ENCODE data around the gene RHEB. TPM values are rescaled to one million over a fixed set of nuclear protein-coding genes. Genes with fewer than 3 reads are reported as not detected.

Gene RHEB
- polyA plus RNA-seq, 1 of the 3 experiments (the other 2 are of a cell fraction): 87.3 TPM

DNA sequence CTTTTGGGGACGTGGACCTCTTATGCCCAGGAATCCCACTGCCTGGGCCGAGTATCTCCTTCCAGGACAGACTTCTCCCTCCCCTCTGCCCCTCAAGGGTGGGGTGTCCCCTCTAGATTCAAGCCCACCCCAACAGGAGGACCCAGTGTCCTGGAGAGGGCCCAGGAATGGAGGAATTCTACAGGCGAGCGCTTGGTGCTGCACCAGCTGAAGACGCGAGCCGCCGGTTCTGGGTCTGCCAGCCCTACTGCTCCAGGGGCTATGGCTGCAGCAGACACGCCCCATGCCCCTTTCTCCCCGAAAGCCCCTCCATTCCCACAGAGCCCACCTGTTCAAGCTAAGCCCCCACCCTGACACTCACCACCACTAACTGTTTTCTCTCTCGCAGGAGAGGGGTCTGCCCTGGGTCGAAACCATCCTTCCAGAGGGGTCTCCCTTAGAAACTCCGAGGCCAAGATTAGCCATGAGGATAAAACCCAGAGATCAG is 88.4 kb downstream of the RHEB start:
- no peak overlapping the region for H3K4me3 ChIP-seq (ENCODE audit: low read depth in 2 of 2, low read length in 1 of 2)
- TF ChIP-seq, protein P1, sequence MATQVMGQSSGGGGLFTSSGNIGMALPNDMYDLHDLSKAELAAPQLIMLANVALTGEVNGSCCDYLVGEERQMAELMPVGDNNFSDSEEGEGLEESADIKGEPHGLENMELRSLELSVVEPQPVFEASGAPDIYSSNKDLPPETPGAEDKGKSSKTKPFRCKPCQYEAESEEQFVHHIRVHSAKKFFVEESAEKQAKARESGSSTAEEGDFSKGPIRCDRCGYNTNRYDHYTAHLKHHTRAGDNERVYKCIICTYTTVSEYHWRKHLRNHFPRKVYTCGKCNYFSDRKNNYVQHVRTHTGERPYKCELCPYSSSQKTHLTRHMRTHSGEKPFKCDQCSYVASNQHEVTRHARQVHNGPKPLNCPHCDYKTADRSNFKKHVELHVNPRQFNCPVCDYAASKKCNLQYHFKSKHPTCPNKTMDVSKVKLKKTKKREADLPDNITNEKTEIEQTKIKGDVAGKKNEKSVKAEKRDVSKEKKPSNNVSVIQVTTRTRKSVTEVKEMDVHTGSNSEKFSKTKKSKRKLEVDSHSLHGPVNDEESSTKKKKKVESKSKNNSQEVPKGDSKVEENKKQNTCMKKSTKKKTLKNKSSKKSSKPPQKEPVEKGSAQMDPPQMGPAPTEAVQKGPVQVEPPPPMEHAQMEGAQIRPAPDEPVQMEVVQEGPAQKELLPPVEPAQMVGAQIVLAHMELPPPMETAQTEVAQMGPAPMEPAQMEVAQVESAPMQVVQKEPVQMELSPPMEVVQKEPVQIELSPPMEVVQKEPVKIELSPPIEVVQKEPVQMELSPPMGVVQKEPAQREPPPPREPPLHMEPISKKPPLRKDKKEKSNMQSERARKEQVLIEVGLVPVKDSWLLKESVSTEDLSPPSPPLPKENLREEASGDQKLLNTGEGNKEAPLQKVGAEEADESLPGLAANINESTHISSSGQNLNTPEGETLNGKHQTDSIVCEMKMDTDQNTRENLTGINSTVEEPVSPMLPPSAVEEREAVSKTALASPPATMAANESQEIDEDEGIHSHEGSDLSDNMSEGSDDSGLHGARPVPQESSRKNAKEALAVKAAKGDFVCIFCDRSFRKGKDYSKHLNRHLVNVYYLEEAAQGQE (IDR thresholded peaks at IDR 0.05; ENCODE audit: low read depth, low read length): no peak
- TF ChIP-seq RXRA (IDR thresholded peaks at IDR 0.05; ENCODE audit: borderline replicate concordance, low read depth): no peak
- H3K9ac ChIP-seq: no peak overlapping the region
- H3K27ac ChIP-seq (ENCODE audit: low read depth in 2 of 2, low read length in 1 of 2): no peak overlapping the region
- peaks cover 8 to 17% of the 10 kb centered on the region in 2 experiments; a peak in 1 of 4 replicates for H3K4me1 ChIP-seq (ENCODE audit: control insufficient read depth in 1 of 2, insufficient read depth in 2 of 2, low read depth in 1 of 2, low read length in 1 of 2)
- H3K4me2 ChIP-seq: no peak overlapping the region
- DNase-seq: no peak
- no peaks in the 10 kb centered on the region for H3K9me3 ChIP-seq
- no peaks in the 10 kb centered on the region for H3K9me2 ChIP-seq
- WGBS (ENCODE audit: low lambda C conversion rate): 68% methylated on average over 9 of the region's 13 CpGs
- POLR2A ChIA-PET: no interaction called here
- no peak overlapping the region for H2AFZ ChIP-seq (ENCODE audit: low read depth)
- H3K79me2 ChIP-seq (ENCODE audit: insufficient read depth): no peaks in the 10 kb centered on the region
- H3F3A ChIP-seq (replicated peaks; ENCODE audit: insufficient read depth): no peaks in the 10 kb centered on the region
- H3K27me3 ChIP-seq (ENCODE audit: insufficient read depth): no peaks in the 10 kb centered on the region
- H3K36me3 ChIP-seq (replicated peaks in 1 of 2; ENCODE audit: control insufficient read depth in 1 of 2, insufficient read depth in 2 of 2, low read length in 1 of 2): no peaks in the 10 kb centered on the region
- CTCF ChIA-PET: interaction anchor here (1.9 to 2.2 kb wide), 2 partner anchors 18 to 116 kb away, joined by 5 to 8 read pairs; no protein-coding TSS in a partner anchor
- no peaks in the 10 kb centered on the region for H4K20me1 ChIP-seq (ENCODE audit: insufficient read depth)

DNA sequence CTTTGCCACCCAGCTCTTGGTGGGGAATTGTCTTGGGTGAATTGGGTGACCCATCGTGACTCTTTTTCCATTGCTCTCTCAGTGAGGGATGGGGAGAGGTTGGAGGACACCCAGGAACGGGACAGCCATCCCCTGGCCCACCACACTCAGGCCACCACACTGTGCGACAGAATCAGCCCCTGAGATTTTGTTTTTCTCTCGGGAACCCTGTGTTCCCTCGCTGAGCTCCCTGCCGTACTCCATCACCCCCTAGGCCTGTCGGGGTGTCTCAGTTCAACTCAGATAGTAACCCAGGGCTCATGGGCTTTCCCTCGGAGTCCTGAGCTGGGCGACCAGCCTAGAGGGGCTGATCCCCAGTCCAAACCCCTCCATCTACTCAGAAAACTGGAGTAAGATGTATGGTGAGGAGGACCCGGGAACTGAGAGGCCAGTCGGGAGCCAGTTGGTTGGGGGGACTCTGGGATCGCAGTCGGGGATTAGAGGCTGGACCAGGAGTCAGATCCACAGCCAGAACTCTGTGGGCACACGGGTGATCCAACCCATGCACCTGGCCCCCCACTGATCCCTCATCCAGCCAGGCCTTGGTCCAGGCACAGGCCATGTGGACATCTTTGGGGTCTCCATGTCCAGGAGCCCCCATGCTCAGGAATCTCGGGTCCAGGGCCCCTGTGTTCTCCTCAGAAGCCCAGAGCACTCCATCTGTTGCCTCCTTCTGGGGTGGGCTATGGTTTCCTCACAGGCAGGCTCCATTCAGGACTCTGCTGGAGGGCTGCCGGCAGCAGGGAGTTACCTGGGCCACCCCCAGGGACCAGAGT is 89.1 kb downstream of the RHEB start:
- 76% methylated on average over 15 of the region's 16 CpGs for WGBS (ENCODE audit: low lambda C conversion rate)
- Histone ChIP-seq H2AFZ (ENCODE audit: low read depth) (no peak overlapping the region), H3K9ac (no peak overlapping the region), H3K4me2 (no peak overlapping the region), H3K4me1 (ENCODE audit: control insufficient read depth in 1 of 2, insufficient read depth in 2 of 2, low read depth in 1 of 2, low read length in 1 of 2) (peaks cover 8 to 11% of the 10 kb centered on the region in 2 experiments; a peak in 1 of 4 replicates), H3F3A (replicated peaks; ENCODE audit: insufficient read depth) (no peaks in the 10 kb centered on the region), H3K27ac (ENCODE audit: low read depth in 2 of 2, low read length in 1 of 2) (no peak overlapping the region), H3K79me2 (ENCODE audit: insufficient read depth) (no peaks in the 10 kb centered on the region), H3K27me3 (ENCODE audit: insufficient read depth) (no peaks in the 10 kb centered on the region), H3K36me3 (replicated peaks in 1 of 2; ENCODE audit: control insufficient read depth in 1 of 2, insufficient read depth in 2 of 2, low read length in 1 of 2) (no peaks in the 10 kb centered on the region), H3K4me3 (ENCODE audit: low read depth in 2 of 2, low read length in 1 of 2) (no peak overlapping the region), H4K20me1 (ENCODE audit: insufficient read depth) (no peaks in the 10 kb centered on the region), H3K9me3 (no peaks in the 10 kb centered on the region), H3K9me2 (no peaks in the 10 kb centered on the region)
- ChIA-PET CTCF (interaction anchor here (0.7 to 2.2 kb wide), 7 partner anchors 9 to 375 kb away, joined by 3 to 8 read pairs (median 3); partner anchors contain the start of gene CRYGN), POLR2A (no interaction called here)
- TF ChIP-seq FOSL2 (IDR thresholded peaks at IDR 0.05; ENCODE audit: borderline replicate concordance, low read depth) (no peak), SIN3A (IDR thresholded peaks at IDR 0.05; ENCODE audit: borderline replicate concordance, low read depth, low read length) (no peak), YY1 (IDR thresholded peaks at IDR 0.05; ENCODE audit: low read depth) (no peak), TAF1 (IDR thresholded peaks at IDR 0.05; ENCODE audit: borderline replicate concordance, low read depth, low read length) (no peak), RCOR1 (IDR thresholded peaks at IDR 0.05; ENCODE audit: low read length) (no peak), NFIC (IDR thresholded peaks at IDR 0.05; ENCODE audit: borderline replicate concordance) (no peak), CHD2 (IDR thresholded peaks at IDR 0.05; ENCODE audit: low read length, partially characterized antibody) (no peak), MXI1 (IDR thresholded peaks at IDR 0.05; ENCODE audit: low read depth, low read length) (no peak), TEAD4 (IDR thresholded peaks at IDR 0.05; ENCODE audit: borderline replicate concordance, insufficient read depth) (no peak)
- TF ChIP-seq, protein P2, sequence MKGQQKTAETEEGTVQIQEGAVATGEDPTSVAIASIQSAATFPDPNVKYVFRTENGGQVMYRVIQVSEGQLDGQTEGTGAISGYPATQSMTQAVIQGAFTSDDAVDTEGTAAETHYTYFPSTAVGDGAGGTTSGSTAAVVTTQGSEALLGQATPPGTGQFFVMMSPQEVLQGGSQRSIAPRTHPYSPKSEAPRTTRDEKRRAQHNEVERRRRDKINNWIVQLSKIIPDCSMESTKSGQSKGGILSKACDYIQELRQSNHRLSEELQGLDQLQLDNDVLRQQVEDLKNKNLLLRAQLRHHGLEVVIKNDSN (IDR thresholded peaks at IDR 0.05; ENCODE audit: borderline replicate concordance, low read depth): no peak
- no peak for DNase-seq
